GM18511 (cell line): ENCODE results near the gene PCDHGA10.
"Not testable (repeated sequence)": the region's sequence is repeated elsewhere in the genome, so short reads cannot be mapped to it uniquely, and the experiment has no call there.

Experiments
- ATAC-seq: cut with Tn5 transposase; IDR thresholded peaks from one replicate; pipeline ENCODE4 v1.9.1; 2021; ENCODE audit warnings: mild to moderate bottlenecking, moderate library complexity; ENCODE audit not compliant: unreplicated experiment

The PCDHGA10 gene

DNA sequence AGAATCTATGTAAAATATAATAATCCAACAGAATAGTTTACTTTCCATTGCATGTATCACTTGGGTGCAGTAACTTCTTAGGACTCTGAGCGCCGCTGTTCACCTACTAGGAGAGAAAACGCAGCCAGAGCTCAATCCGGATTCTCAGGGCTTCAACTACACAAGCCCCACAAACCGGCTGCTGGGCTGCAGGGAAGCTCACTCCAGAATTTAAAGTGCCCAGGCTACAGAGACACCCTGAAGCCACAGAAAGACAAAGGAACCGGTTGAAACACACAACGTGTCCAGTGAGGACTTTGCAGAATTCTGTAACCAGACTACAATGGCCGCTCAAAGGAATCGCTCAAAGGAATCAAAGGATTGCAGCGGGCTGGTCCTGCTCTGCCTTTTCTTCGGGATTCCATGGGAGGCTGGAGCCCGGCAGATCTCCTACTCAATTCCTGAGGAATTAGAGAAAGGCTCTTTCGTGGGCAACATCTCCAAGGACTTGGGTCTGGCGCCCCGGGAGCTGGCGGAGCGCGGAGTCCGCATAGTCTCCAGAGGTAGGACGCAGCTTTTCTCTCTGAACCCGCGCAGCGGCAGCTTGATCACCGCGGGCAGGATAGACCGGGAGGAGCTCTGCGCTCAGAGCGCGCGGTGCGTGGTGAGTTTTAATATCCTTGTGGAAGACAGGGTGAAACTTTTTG lies at the start of gene PCDHGA10:
PCDHGA10 (plus strand) TSS at position 134 of the 686 bp plus-strand sequence; CDS start at position 323, 189 bp downstream.
- peak; percentile 87 for ATAC-seq

DNA sequence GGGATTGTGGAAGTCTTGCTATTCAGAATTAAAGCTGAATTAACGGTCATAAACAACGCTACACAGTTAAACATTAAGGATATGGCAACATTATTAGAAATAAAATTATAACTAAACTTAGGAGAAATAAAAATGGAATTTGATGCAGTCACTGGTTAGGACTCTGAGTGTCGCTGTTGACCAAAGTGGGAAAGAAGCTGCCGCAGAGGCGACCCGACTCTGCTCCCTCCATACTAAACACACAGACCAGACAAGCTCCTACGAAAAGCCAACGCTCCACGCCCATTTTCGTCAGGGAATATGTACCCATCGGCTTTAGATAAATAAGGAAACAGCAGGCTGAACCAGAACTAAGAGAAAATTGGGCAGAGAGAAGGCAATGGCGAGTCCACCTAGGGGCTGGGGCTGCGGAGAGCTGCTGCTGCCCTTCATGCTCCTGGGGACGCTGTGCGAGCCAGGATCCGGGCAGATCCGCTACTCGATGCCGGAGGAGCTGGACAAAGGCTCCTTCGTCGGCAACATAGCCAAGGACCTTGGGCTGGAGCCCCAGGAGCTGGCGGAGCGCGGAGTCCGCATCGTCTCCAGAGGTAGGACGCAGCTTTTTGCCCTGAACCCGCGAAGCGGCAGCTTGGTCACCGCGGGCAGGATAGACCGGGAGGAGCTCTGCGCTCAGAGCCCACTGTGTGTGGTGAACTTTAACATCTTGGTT lies 48.7 kb upstream of the PCDHGA10 start, which contains the start of gene PCDHGA5:
PCDHGA5 (plus strand) TSS at position 211 of the 709 bp plus-strand sequence; CDS start at position 380, 169 bp downstream.
- no peak for ATAC-seq

DNA sequence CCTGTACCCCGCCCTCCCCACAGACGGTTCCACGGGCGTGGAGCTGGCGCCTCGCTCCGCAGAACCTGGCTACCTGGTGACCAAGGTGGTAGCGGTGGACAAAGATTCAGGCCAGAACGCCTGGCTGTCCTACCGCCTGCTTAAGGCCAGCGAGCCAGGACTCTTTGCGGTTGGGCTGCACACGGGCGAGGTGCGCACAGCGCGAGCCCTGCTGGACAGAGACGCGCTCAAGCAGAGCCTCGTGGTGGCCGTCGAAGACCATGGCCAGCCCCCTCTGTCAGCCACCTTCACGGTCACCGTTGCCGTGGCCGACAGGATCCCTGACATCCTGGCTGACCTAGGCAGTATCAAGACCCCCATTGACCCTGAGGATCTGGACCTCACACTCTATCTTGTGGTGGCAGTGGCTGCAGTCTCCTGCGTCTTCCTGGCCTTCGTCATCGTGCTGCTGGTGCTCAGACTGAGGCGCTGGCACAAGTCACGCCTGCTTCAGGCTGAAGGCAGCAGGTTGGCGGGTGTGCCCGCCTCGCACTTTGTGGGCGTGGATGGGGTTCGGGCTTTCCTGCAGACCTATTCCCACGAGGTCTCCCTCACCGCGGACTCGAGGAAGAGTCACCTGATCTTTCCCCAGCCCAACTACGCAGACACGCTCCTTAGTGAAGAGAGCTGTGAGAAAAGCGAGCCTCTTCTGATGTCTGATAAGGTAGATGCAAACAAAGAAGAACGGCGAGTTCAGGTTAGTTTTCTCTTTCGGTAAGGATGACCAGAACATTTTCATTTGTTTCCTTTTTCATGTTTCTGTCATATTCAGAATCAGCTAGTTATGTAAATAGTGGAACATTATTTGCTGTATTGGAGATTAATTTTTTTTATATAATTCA lies 46.5 kb upstream of the PCDHGA10 start:
- no peak for ATAC-seq

DNA sequence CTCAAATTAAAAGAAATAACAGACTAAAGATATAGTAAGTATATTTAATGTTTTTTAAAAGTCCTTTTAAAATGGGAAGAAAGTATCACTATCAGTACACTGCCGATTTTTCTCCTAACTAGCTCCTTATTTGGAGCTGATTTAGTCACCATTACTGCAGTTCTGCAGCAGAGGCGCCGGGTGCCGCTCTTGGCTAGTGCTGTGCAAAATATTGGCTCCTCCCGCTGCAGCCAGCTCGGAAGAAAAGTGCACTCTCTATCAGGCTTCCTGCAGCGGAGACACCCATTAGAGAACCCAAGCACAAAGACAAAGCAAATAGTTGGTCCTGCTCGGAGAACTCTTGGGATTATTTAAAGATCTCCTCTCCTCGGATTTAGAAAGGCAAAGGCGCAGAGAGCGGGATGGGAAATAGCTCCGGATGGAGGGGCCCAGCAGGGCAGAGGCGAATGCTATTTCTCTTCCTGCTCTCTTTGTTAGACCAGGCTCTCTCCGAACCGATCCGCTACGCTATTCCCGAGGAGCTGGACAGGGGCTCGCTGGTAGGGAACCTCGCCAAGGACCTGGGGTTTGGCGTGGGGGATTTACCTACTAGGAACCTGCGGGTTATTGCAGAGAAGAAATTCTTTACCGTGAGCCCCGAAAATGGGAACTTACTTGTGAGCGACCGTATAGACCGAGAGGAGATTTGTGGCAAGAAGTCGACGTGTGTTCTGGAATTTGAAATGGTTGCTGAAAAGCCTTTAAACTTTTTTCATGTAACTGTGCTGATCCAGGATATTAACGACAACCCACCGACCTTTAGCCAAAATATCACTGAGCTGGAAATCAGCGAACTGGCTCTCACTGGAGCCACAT lies 42.6 kb upstream of the PCDHGA10 start, which contains the start of gene PCDHGB3:
PCDHGB3 (plus strand) TSS at position 249 of the 855 bp plus-strand sequence; CDS start at position 402, 153 bp downstream.
- ATAC-seq: no peak

DNA sequence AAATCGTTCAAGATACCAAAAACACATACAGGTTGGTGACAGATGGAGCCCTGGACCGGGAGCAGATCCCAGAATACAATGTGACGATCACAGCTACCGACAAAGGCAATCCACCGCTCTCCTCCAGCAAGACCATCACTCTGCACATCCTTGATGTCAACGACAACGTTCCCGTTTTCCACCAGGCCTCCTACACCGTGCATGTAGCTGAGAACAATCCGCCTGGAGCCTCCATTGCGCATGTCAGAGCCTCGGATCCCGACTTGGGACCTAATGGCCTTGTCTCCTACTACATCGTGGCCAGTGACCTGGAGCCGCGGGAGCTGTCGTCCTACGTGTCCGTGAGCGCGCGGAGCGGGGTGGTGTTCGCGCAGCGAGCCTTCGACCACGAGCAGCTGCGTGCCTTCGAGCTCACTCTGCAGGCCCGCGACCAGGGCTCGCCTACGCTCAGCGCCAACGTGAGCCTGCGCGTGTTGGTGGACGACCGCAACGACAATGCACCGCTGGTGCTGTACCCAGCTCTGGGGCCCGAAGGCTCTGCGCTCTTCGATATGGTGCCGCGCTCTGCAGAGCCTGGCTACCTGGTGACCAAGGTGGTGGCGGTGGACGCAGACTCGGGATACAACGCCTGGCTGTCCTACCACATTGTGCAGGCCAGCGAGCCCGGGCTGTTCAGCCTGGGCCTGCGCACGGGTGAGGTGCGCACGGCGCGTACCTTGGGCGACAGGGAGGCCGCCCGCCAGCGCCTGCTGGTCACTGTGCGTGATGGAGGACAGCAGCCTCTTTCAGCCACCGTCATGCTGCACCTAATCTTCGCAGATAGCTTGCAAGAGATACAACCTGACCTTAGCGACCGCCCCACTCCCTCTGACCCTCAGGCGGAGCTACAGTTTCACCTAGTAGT lies 41.0 kb upstream of the PCDHGA10 start:
- ATAC-seq: no peak

DNA sequence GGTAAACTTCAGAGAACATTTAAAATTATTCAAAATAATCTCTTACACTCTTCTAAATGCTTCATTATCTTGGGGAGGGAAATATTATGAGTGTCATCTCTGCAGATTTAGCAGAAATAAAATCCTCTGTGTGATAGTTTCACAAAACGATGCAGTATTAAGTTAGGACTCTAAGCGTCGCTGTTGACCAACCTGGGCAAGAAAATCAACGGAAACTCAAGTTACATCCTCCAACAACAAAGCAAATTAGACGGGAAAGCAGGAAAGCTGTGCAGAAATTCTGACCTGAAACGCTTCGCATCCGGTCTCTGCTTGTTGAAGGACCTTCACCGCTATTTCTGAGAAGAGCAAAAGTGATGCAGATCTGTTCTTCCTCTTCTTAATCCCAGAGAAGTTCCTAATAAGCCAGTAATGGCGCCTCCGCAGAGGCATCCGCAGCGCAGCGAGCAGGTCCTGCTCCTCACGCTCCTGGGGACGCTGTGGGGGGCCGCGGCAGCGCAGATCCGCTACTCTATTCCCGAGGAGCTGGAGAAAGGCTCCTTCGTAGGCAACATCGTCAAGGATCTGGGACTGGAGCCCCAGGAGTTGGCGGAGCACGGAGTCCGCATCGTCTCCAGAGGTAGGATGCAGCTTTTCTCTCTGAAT lies 39.0 kb upstream of the PCDHGA10 start, which contains the start of gene PCDHGA6:
PCDHGA6 (plus strand) TSS at position 219 of the 645 bp plus-strand sequence; CDS start at position 412, 193 bp downstream.
- no peak for ATAC-seq

DNA sequence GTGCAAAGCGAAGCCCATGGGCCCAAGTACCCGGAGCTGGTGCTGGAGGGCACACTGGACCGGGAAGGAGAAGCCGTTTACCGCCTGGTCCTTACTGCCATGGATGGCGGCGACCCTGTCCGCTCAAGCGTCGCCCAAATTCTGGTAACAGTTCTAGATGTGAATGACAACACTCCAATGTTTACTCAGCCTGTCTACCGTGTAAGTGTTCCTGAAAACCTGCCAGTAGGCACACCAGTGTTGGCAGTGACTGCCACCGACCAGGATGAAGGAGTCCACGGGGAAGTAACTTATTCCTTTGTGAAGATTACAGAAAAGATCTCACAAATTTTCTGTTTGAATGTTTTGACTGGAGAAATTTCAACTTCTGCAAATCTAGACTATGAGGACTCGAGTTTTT lies 38.2 kb upstream of the PCDHGA10 start:
- no peak for ATAC-seq

DNA sequence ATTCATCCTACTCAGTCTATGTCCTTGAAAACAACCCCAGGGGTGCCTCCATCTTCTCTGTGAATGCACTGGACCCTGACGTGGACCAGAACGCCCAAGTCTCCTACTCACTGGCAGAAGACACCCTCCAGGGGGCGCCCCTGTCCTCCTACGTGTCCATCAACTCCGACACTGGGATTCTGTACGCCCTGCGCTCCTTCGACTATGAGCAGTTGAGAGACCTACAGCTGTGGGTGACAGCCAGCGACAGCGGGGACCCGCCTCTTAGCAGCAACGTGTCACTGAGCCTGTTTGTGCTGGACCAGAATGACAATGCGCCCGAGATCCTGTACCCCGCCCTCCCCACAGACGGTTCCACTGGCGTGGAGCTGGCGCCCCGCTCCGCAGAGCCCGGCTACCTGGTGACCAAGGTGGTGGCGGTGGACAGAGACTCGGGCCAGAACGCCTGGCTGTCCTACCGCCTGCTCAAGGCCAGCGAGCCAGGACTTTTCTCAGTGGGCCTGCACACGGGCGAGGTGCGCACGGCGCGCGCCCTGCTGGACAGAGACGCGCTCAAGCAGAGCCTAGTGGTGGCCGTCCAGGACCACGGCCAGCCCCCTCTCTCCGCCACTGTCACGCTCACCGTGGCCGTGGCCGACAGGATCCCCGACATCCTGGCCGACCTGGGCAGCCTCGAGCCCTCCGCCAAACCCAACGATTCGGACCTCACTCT lies 37.2 kb upstream of the PCDHGA10 start:
- ATAC-seq: not testable (repeated sequence)

DNA sequence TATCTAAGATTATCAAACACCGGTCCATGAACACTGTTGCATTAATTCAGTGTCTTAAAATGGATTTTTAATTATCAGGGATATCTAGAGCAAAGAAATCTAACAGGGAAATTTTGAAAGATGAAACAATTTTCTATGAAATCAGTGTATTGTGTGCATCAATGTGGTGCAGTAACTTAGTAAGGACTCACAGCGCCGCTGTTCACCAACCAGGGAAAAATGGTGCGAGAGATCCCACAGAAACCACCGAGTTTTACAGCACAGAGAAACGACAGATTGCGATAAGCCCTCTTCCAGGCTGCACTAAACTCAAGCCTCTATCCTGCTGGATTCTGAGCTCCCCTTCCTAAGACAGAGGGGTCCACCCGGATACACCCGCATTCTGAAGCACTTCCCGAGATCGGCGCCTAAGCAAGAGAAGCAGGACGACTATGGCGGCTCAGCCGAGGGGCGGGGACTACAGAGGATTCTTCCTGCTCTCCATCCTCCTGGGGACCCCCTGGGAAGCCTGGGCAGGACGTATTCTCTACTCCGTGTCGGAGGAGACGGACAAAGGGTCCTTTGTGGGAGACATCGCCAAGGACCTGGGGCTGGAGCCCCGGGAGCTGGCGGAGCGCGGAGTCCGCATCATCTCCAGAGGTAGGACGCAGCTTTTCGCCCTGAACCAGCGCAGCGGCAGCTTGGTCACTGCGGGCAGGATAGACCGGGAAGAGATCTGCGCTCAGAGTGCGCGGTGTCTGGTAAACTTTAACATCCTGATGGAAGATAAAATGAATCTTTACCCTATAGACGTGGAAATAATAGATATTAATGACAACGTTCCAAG lies 30.1 kb upstream of the PCDHGA10 start, which contains the start of gene PCDHGA7:
PCDHGA7 (plus strand) TSS at position 274 of the 826 bp plus-strand sequence; CDS start at position 432, 158 bp downstream.
- ATAC-seq: no peak

DNA sequence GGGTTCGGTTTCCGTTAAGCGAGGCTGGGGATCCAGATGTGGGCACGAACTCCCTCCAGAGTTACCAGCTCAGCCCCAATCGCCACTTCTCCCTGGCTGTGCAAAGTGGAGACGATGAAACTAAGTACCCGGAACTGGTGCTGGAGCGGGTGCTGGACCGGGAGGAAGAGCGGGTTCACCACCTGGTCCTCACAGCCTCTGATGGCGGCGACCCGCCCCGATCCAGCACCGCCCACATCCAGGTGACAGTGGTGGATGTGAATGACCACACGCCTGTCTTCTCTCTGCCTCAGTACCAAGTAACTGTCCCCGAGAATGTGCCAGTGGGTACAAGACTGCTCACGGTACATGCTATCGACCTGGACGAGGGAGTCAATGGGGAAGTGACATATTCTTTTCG lies 29.4 kb upstream of the PCDHGA10 start:
- no peak for ATAC-seq

DNA sequence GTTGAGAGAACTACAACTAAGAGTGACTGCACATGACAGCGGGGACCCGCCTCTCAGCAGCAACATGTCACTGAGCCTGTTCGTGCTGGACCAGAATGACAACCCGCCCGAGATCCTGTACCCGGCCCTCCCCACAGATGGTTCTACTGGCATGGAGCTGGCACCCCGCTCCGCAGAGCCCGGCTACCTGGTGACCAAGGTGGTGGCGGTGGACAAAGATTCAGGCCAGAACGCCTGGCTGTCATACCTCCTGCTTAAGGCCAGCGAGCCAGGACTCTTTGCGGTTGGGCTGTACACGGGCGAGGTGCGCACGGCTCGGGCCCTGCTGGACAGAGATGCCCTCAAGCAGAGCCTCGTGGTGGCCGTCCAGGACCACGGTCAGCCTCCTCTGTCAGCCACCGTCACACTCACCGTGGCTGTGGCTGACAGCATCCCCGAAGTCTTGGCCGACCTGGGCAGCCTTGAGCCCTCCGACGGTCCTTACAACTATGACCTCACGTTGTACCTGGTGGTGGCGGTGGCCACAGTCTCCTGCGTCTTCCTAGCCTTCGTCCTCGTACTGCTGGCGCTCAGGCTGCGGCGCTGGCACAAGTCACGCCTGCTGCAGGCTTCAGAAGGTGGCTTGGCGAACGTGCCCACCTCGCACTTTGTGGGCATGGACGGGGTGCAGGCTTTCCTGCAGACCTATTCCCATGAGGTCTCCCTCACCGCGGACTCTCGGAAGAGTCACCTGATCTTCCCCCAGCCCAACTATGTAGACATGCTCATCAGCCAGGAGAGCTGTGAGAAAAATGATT lies 28.1 kb upstream of the PCDHGA10 start:
- ATAC-seq: no peak

DNA sequence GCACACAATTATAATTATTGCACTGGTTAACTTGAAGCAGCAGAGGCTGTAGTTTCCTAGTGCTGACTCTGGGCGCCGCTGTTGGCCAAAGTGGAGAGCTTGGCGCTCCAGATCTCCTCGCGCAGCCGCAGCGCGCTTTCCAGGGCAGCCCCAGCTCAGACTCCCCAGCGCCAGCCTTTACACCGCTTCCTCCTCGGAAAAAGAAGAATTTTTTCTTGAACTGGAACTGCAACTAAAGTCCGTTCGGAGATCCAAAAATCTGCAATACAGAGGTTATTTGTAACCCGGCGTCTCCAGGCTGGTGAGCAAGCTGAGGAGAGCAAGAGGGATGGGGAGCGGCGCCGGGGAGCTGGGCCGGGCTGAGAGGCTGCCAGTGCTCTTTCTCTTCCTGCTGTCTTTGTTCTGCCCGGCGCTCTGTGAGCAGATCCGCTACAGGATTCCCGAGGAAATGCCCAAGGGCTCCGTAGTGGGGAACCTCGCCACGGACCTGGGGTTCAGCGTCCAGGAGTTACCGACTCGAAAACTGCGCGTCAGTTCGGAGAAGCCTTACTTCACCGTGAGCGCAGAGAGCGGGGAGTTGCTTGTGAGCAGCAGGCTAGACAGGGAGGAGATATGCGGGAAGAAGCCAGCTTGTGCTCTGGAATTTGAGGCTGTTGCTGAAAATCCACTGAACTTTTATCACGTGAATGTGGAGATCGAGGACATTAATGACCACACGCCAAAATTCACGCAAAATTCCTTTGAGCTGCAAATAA lies 25.1 kb upstream of the PCDHGA10 start, which contains the start of gene PCDHGB4:
PCDHGB4 (plus strand) TSS at position 142 of the 755 bp plus-strand sequence; CDS start at position 329, 187 bp downstream.
- peak; percentile 97 for ATAC-seq

DNA sequence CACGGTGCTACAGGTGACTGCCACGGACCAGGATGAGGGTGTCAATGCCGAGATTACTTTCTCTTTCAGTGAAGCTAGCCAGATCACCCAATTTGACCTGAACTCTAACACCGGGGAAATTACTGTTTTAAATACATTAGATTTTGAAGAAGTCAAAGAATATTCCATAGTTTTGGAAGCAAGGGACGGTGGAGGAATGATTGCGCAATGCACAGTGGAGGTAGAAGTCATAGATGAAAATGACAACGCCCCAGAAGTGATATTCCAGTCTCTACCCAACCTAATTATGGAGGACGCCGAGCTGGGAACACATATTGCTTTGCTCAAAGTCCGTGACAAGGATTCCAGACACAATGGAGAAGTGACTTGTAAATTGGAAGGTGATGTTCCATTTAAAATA lies 24.1 kb upstream of the PCDHGA10 start:
- ATAC-seq: no peak

DNA sequence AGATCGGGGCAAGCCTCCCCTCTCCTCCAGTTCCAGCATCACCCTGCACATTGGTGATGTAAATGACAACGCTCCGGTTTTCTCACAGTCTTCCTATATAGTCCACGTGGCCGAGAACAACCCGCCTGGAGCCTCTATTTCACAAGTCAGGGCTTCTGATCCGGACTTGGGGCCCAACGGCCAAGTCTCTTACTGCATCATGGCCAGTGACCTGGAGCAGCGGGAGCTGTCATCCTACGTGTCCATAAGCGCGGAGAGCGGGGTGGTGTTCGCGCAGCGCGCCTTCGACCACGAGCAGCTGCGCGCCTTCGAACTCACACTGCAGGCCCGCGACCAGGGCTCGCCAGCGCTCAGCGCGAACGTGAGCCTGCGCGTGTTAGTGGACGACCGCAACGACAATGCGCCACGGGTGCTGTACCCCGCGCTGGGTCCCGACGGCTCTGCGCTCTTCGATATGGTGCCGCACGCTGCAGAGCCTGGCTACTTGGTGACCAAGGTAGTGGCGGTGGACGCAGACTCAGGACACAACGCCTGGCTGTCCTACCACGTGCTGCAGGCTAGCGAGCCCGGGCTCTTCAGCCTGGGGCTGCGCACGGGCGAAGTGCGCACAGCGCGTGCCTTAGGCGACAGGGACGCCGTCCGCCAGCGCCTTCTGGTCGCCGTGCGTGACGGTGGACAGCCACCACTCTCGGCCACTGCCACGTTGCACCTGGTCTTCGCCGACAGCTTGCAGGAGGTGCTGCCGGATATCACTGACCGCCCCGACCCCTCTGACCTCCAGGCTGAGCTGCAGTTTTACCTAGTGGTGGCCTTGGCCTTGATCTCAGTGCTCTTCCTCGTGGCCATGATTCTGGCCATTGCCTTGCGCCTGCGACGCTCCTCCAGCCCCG lies 23.4 kb upstream of the PCDHGA10 start:
- ATAC-seq: no peak
